Breast epithelium (tissue), 3 donors: ENCODE data around the gene MTCH2.

Experiments
- CTCF ChIP-seq, 3 donors: fragments of 450-650 bp; IDR thresholded peaks; one replicate each; pipeline ENCODE4 v1.5.1; 2016 to 2017; ENCODE audit warnings: antibody characterized with exemption in 3 of 3, mild to moderate bottlenecking in 3 of 3, moderate library complexity in 3 of 3
- POLR2A ChIP-seq: fragments of 450-650 bp; IDR thresholded peaks from one replicate; pipeline ENCODE4 v1.6.1; 2016; ENCODE audit warnings: antibody characterized with exemption, mild to moderate bottlenecking, moderate library complexity
- POLR2AphosphoS5 ChIP-seq, 3 donors: sonication (generic); formaldehyde crosslinking; IDR thresholded peaks; one replicate each; pipeline ENCODE4 v1.6.1; 2017; ENCODE audit warnings: antibody characterized with exemption in 3 of 3

GRCh38 chr11:47587723-47588326 lies 54.5 kb downstream of the MTCH2 start:
- TF ChIP-seq CTCF (IDR thresholded peaks at IDR 0.05): no peak
- no peak for TF ChIP-seq POLR2A
- no peak for TF ChIP-seq POLR2AphosphoS5 (IDR thresholded peaks at IDR 0.05)
